Choroid plexus epithelial cell (primary cell): ENCODE measurements around the gene ETV6.

Experiments
- DNase-seq: peaks from one replicate; pipeline ENCODE4 v3.0.0-alpha.2; 2010; ENCODE audit warnings: low read depth
- H3K4me3 ChIP-seq: 2 replicates; pipeline ENCODE4 v1.5.1; 2011; ENCODE audit warnings: low read depth, mild to moderate bottlenecking, control low read depth, low read length, moderate library complexity
- TF ChIP-seq, protein P1 (sequence below): conservative IDR thresholded peaks from 2 replicates; pipeline ENCODE4 v1.5.1; 2011; ENCODE audit warnings: low read depth, mild to moderate bottlenecking, control low read depth, inconsistent platforms, low read length, moderate library complexity

The ETV6 gene

DNA sequence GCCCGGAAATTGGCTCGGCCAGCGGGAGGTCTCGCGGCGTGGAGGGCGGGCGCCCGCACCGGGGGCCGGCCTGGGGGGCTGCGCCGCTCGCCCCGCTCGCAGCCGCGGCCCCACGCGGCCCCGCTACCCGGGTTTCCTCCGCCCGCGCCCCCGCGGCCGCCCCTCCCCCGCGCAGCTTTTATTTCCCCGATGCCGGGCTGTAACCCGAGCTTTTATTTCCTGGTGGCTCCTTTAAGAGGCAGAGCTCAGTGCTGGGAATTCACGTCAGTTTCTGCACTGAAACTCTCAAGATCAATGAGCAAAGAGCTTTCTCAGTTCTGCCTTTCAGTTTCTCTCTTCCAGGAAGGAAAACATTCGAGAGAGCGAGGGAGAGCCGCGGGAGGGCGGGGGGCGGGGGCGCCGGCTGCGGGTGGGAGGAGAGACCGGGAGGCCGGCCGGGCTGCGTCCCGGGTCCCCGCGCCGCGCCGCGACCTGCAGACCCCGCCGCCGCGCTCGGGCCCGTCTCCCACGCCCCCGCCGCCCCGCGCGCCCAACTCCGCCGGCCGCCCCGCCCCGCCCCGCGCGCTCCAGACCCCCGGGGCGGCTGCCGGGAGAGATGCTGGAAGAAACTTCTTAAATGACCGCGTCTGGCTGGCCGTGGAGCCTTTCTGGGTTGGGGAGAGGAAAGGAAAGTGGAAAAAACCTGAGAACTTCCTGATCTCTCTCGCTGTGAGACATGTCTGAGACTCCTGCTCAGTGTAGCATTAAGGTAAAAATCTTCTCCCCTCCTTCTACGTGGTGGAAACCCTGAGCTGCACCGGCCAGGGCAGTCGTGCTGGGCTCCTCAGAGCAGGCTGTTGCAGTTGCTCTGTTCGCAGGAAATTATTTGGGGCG, at the start of gene ETV6:
TSS of gene ETV6 (plus strand) at position 262 of the 873 bp plus-strand sequence. CDS start at position 716, 454 bp downstream.
- peak; percentile 96 for DNase-seq
- peak within 1 kb of the TSS; percentile 81 for H3K4me3 ChIP-seq
- TF ChIP-seq, protein P1, sequence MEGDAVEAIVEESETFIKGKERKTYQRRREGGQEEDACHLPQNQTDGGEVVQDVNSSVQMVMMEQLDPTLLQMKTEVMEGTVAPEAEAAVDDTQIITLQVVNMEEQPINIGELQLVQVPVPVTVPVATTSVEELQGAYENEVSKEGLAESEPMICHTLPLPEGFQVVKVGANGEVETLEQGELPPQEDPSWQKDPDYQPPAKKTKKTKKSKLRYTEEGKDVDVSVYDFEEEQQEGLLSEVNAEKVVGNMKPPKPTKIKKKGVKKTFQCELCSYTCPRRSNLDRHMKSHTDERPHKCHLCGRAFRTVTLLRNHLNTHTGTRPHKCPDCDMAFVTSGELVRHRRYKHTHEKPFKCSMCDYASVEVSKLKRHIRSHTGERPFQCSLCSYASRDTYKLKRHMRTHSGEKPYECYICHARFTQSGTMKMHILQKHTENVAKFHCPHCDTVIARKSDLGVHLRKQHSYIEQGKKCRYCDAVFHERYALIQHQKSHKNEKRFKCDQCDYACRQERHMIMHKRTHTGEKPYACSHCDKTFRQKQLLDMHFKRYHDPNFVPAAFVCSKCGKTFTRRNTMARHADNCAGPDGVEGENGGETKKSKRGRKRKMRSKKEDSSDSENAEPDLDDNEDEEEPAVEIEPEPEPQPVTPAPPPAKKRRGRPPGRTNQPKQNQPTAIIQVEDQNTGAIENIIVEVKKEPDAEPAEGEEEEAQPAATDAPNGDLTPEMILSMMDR, result no peak

GRCh38 chr12:11600199-11600598, 49.3 kb upstream of the ETV6 start:
- TF ChIP-seq, protein P1, result no peak
- no peak overlapping the region for H3K4me3 ChIP-seq
- DNase-seq, result no peak

- TF ChIP-seq, protein P1, result no peak
- no peak for DNase-seq
- no peak overlapping the region for H3K4me3 ChIP-seq
Measured at GRCh38 chr12:11601647-11602046, 47.8 kb upstream of the ETV6 start.

GRCh38 chr12:11607313-11608081, 42.0 kb upstream of the ETV6 start:
- TF ChIP-seq, protein P1, result no peak
- H3K4me3 ChIP-seq, result no peak overlapping the region
- DNase-seq, result peak; percentile 71

GRCh38 chr12:11609045-11609444, 40.4 kb upstream of the ETV6 start:
- no peak for DNase-seq
- TF ChIP-seq, protein P1, result no peak

GRCh38 chr12:11615481-11615880, 34.0 kb upstream of the ETV6 start:
- no peak overlapping the region for H3K4me3 ChIP-seq
- TF ChIP-seq, protein P1, result no peak
- DNase-seq, result no peak

More at GRCh38 chr12:11609045-11609444, 40.4 kb upstream of the ETV6 start:
- no peak overlapping the region for H3K4me3 ChIP-seq
